ENCODE measurements around the gene ARHGEF35.
"Not testable (repeated sequence)": the region's sequence is repeated elsewhere in the genome, so short reads cannot be mapped to it uniquely, and the experiment has no call there.

DNA sequence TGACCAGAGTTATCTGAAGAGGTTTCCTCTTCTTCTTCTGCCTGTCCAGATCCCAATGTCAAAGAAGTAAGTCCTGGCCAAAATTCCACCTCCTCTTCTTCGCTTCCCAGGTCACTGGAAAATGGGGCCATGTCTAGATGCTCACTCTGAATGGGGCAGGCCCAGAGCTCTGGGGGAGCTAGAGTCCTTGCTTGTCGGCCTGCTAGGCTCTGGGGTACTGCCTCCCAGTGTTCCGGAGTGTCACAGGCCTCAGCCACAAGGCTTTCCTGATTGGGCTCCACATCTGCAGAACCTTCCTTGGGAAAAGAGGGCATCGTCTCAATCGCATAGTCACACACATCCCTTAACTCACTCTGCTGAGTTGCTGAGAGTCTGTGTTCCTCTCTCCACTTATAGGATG, 7.8 kb downstream of the ARHGEF35 start:
- not testable (repeated sequence) for TF ChIP-seq POLR2A (IDR thresholded peaks at IDR 0.05)
- TF ChIP-seq, protein P1, sequence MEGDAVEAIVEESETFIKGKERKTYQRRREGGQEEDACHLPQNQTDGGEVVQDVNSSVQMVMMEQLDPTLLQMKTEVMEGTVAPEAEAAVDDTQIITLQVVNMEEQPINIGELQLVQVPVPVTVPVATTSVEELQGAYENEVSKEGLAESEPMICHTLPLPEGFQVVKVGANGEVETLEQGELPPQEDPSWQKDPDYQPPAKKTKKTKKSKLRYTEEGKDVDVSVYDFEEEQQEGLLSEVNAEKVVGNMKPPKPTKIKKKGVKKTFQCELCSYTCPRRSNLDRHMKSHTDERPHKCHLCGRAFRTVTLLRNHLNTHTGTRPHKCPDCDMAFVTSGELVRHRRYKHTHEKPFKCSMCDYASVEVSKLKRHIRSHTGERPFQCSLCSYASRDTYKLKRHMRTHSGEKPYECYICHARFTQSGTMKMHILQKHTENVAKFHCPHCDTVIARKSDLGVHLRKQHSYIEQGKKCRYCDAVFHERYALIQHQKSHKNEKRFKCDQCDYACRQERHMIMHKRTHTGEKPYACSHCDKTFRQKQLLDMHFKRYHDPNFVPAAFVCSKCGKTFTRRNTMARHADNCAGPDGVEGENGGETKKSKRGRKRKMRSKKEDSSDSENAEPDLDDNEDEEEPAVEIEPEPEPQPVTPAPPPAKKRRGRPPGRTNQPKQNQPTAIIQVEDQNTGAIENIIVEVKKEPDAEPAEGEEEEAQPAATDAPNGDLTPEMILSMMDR (IDR thresholded peaks at IDR 0.05 in 8 of 11, conservative IDR thresholded peaks at IDR 0.05 in 3 of 11): not testable (repeated sequence)

Measured in spleen (tissue), 7 donors.